ENCODE measurements around the gene SLC8A1.
A peak's percentile ranks its signal among the peaks of the same experiment; 100 is the strongest.

The SLC8A1 gene

DNA sequence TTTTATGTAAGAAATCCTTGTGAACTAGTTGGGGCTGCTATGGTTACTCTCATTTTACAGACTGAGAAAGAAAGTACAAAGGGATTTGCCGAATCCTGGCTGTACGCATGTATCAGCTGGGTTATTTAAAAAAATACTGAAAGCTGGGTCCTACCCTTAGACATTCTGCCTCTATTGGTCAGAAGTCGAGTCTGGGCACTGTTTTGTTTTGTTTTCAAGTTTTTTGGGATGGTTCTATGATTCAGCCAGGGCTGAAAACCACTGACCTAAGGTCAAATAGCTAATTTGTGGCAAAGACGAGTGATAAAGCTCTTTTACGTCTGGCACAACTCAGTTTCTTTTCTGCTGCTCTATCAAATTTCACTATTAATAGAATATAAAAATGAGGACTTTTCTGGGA is 5.9 kb upstream of the SLC8A1 start:
- FAIRE-seq: no peak

DNA sequence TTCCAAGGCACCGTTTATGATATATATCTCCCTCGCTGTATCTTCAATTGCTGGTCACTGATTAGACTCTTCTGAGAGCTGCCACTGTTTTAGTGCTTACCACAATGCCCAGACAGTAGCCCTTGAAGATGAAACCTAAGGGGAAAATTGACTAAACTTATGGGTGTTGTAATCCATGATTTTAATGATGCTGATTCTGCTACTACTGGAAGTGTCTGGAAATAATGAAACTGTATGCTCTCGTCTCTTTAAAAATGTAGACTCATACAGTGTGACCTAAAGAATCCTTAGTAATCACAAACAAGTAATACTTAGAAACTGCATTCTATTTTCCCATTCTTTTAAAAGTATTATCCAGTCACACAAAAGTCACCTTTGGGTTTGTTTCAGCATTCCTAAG is 5.5 kb upstream of the SLC8A1 start:
- peak; percentile 91 for FAIRE-seq

DNA sequence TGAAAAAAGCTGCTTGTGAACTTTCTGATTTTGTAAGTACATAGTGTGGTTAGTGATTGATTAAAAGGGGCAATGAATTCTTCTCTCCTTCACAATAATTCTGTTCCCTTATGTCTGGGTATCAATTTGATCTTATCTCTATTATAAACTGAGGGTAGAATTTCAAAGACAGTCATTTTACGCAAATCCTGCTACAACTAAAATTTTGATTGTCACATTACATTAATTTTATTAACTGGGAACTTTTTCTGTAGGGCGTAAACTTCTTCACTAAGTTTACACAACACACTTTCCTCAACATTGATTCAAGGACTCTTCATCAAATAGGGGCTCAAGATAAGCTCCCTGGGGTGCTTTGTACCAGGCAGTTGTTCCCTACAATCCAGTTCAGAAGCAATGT is 5.0 kb upstream of the SLC8A1 start:
- no peak for FAIRE-seq

DNA sequence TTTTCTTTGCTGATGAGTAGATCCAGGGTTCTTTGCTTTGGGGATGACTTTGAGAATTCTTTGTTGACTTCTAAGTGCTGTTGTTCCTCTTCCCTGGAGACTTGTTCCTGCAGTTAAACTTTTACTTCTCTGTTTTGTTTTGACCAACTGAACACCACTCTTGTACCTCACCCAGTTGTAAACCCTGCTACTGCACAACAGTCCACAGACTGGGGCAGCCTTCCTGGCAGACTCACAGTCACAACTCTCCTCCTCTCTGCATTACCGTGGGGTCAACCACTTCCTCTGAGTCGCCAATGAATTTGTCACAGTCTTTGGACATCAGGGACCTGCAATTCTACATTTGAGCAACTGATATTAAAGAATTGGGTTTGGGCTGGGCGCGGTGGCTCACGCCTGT is 3.8 kb upstream of the SLC8A1 start:
- FAIRE-seq: no peak

DNA sequence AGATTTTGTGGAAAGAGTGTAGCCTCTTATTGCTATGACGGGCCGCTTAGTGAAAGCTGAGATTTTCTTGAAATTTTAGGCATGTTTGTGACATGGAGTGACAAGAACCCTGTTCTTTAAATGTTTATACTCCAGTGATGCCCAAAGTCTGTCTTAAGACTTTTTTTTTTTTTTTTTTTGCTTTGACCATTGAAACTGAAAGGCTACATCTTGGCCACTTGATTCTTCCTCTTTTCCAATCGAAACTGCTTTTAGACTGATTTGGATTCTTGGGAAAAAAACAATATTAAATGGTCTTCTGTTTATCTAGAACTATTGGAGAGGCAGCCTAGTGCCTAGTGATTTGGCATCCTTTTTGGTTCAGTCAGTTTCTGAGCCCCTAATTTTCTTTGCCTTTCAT is 2.4 kb upstream of the SLC8A1 start:
- no peak for FAIRE-seq

DNA sequence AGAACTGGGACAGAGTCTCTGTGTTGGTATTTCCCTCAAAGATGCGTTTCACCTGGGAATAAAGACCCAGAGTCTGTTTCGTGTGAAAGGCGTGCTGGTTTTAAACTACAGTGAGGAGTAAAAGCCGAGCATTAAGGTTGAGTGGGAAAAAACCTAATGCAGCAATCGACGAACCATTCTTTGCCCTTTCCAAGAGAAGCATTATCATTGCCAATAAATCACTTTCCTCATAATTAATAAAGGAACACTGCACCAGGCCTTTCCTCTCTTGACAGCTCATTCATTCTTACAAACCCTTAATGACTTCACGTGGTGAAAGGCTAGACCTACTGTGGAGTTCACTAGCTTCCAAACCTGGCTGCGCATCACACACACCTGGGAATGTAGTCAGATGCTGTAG is 896 bp upstream of the SLC8A1 start:
- FAIRE-seq: peak; percentile 93

DNA sequence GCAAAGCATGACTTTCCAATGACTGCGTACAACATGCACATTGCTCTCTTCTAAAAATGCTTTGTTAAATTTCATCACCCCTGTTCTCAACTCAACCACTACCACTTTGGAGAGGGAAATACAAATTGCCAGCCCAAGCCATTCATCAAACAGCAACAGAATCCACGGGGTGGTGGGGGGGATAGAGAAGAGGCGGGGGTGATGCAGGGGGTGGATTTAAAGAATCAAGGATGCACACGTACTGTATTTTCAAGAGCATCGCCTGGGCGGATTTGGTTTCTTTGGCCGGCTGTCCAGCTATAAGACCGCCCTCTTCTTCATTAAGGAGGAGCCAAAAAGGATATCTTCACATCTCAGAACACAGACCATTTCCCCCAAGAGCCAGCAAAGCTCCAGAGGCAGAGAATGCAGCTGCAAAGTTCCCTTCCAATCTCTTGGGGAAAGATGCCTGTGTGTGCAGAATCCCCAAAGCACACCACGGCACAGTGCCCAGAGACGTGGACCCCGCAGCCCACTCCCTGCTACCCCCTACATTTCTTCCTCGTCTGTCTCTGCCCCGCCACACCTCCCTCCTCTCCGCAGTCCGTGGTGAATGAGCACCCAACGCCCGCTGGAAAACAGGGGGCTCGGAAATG is 977 bp downstream of the SLC8A1 start:
- FAIRE-seq: peak; percentile 97

DNA sequence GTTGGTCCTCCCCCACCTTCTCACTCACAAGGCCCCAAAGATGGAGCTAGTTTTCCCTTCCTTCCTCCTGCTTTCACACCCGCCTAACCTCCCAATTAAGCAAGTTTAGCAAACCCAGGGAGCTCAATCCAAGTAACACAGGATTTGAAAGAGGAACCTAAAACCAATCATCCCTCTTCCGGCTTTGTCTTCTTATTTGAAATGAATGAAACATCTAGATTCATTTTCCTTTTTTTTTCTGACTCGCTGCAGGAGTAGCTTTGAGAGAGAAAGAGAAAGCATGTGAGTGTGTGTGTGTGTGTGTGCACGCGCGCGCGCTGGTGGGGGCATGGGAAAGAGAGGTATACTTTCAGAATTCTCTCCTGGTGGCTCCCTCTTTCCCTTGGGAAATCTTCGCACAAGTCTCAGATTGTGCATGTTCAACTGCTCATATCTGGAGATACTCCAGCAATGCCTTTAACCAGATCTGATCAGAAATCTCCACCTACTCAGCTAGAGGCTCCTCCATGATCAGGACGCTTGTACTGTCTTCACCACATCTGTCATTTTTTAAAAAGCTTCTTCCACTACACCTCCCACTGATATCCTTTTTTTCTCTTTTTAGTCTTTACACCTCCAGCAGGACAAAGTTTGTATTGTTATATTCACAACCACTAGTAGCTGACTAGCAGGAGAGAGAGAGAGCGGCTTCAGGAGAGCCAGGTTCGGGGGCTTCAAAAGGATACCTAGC is 1.7 kb downstream of the SLC8A1 start:
- FAIRE-seq: no peak

DNA sequence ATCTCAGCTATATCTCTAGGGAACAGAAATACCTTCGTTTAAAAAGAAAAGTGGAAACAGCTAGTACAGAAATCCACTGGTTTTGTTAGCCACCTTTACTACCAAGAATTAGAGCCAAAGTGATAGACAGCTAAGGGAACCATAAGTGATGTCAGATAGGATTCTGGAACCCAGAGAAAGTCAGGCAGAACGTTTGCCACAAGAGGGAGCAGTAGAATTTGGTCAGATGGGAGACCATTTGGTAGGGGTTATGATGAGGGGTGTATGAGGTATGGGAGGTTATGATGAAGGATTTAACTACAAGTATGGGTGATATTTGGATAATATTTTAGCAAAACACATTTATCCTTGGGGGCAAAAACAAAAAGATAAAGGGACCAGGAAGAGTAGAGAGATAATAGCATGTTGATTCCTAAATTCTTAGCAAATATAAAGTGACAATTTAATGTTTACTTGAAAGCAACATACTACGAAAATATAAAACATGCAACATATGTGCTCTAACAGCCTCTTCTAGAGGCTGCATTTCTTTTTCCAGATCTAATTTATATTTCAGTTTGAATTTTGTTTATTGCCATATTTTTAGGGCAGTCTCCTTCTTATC is 3.3 kb downstream of the SLC8A1 start:
- FAIRE-seq: peak; percentile 92

DNA sequence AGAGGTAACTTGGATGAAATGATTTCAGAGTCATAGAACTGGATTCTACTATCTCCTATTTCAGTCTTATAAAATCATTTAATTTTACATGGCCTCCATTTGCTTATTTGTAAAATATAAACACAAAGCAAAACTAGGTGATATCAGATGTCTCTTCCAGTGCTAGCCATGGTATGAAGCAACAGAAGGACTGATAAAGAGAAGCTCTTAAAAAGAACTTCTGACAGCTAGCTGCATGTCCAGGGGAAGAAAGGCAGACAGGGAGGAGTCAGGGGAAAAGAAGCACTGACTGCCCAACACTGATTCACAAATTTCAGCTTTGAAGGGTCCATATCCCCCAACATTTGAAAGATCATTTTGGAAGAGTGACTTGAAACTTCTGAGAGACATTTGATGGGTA is 6.4 kb downstream of the SLC8A1 start:
- no peak for FAIRE-seq

DNA sequence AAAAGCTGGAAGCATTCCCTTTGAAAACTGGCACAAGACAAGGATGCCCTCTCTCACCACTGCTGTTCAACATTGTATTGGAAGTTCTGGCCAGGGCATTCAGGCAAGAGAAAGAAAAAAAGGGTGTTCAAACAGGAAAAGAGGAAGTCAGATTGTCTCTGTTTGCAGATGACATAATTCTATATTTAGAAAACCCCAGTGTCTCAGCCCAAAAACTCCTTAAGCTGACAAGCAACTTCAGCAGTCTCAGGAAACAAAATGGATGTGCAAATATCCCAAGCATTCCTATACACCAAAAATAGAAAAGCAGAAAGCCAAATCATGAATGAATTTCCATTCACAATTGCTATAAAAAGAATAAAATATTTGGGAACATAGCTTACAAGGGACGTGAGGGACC is 11.1 kb downstream of the SLC8A1 start:
- no peak for FAIRE-seq

DNA sequence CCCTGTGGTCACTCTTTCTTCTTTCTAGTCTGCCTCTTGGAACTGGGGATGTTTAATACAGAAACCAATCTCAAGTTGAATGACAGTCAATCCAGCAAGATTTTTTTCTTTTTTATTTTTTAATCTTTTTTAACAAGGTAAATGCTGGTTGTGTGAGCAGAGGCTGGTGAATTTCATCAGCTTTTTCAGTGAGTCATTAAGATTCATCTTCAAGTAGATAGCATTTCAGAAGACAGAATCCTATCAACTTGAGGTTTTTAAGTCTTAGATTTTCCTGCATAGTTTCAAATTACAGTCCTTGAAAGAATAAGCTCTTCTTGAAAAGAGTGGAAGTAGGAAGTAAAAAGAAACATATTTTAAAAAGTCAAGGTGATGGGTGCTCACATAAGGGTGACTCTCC is 12.4 kb downstream of the SLC8A1 start:
- no peak for FAIRE-seq

DNA sequence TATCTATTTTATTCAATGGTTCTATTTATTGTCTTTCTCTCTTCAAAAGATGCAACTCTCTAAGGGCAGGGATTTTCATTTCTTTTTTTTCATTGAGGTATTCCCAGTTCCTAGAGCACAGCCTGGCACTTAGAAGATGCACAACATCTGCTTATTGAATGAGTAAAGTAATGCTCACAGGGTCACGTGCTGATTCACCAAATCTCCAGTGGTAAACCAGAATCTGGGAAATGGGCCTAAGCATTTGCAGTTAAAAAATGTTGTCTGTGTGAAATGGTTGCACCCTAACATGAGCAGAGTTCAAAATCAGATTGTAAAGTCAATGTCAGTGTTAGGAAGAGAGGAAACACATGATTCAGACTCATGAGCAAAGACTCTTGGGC is 15.8 kb downstream of the SLC8A1 start:
- no peak for FAIRE-seq

DNA sequence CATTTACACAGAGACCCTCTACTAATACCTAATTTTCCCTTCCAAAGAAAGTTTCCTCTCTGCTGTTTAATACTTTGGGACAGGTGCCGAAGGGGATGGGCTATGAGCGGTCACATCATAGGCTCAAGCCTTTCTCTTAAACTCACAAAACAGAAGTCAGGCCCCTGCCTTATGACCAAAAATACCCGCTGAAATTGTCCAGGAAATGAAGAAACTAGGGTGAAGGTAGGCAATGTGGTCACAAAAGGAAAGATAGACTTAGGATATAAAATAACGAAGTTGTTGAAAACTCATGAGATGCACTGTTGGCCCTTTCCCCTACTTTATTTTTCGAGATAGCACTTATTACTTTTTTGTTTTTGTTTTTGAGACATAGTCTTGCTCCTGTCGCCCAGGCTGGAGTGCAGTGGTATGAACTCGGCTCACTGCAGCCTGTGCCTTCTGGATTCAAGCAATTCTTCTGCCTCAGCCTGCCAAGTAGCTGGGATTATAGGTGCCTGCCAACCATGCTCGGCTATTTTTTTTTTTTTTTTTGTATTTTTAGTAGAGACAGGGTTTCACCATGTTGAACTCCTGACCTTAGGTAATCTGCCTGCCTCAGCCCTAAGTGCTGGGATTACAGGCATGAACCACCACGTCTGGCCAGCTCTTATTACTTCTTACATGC is 16.3 kb downstream of the SLC8A1 start:
- FAIRE-seq: no peak

DNA sequence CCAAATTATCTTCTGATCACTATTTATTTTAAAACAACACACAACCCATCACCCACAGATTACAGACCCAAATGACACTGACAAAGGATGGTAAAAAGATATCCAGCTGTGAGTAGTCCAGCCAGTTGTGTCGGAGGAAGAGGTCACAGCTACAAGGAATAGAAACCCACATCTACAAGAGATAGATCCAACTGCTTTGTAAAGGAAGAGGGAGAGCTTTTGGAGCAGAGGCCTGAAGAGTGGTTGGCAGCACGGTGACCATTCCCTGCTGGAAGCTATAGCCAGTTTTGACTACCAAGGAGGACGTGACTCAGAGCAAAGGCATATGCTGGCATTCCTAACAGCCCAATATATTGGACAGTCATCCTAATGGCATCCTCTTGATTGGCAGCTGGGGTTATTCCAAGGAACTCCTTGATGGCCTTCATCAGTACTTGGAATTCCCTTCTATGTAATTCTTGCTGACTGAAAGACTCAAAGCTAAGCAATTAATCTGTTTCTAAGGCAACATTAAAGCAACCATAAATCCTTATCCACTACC is 17.1 kb downstream of the SLC8A1 start:
- FAIRE-seq: peak; percentile 100

DNA sequence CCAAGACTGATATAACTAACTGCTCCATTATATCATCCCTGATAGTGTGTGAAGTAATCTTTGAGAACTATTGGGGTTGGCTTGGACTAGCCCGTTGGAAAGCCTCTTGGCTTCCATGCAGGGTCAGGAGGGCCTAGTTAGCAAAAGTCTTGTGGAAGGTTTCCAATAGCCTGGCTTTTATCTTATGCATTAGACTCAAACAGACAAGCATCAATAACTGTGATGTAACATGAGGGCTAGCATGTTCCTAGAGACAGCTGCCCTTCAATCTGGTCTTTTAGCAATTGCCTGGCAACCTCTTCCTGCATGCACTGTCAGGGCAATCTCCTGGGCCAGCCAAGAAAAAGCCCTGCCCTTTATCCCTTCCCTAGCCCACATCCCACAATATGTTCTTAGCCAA is 18.2 kb downstream of the SLC8A1 start:
- no peak for FAIRE-seq

DNA sequence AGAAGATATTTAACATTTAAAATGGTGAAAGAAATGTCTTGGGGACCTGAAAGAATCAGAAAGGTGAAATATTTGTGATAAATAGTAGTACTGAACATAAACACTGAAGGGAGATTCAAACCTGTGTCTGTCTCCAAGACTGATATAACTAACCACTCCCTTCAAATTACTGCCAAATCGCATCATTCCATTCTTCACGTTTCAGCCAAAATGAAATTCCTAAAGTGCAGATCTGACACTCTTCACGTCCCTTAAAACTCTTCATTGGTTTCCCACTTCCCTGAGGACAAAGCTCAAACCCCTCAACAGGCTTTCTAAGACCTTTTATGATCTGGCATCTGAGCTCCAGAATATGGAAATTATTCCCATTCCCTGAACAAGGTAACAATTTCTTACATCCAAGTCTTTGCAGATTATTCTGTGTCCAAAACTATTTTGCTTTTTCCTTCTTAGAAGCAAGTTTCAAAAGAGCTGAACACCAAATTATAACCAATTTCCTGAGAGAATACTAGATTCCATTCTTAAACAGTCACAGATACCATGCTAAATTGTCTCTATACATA is 18.9 kb downstream of the SLC8A1 start:
- FAIRE-seq: no peak

DNA sequence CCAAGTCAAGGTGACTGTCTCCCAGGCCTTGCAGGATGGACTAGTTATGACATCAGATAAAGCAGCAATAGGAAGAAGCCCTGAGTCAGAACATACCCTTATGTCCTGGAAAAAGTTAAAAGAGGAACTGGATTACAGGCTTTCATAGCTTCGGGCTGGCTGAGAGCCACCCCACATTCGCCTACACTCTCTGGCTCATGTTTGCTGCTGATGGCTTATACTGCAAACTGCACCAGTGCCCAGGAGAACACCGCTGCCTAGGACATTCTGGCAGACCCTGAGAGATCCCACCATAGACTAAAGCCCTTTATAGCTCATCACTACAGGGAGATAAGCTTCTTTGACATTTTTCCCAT is 20.3 kb downstream of the SLC8A1 start:
- no peak for FAIRE-seq

DNA sequence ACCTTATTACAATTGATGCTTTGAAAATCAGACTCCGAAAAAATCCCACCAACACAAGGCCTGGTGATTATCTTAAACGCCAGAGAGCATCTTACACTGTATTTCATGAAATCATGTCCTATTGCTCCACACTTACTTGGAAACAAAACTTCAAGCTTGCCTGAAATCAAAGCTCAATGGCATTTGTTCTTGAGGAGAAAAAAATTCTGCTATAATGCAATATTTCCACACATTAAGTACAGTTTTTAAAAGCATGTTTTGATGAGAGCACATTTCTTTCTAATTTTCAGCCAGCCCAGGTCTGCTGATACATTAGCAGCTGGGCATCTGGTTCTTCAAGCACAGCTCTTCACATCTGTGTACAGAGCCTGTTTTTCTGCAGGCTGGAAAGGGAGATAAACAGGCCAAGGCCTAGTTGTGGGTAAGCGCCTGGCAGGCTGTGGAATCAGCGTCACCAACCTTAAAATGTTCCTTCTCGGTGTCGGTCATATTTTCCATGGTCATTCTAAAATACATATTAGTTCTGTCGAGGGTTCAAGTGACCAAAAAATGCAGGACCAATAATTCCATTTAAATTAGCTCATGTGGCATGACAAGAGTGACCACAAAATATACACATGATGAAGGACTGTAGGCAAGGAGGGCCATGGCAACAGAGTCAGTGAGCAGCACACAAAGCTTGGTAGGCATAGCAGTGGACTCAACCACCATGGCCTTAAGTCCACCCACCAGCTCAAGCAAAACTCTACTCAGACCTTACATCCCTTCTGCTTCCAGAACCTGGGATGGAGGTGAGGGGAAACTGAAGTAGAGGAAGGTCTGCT is 20.9 kb downstream of the SLC8A1 start:
- no peak for FAIRE-seq

DNA sequence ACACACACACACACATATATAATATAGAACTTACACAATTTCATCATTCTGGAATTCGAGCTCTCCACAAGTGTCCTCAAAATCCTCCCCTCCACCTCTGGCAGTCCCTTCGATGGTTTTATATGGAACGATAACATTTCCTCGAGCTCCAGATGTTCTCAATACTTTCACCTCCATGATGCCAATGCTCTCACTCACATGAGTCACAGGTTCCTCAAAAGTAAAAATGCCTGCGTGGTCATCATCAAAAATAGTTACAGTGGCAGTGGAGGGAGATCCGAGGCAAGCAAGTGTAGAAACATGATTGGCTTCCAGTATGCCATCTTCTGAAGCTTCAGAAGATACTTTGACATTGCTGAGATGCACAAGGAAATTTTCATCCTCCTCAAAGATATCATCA is 23.5 kb downstream of the SLC8A1 start:
- FAIRE-seq: no peak

DNA sequence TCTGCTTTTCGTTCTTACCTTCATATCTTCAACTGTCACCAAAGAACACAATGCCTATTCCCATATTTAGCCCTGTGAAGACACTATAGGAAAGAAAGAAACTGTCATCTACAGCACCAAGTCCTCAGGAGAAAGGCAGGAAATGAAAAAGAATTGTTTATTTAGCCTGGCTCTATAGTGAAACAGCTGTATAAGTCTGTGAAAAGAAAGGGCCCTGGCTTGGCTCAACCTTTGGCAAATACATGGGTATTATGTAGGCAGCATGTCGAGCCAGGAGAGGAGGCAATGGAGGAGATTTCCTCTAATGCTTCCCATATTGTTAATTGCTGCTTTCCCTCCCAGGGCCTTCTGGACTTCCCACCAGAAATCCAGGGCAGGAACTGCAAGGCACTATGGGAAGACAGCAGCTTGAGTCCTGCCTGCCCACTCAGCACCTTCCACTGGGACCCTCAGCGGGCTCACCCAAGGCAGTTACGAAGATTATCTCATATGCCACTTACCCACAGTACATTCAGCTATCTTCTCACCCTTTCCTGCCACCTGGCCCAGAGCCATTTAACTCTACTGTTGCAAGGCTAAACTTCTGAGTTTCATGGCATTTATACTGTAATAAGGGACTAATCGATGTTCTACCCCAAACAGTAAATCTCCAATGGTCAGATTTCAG is 30.1 kb downstream of the SLC8A1 start:
- FAIRE-seq: no peak

DNA sequence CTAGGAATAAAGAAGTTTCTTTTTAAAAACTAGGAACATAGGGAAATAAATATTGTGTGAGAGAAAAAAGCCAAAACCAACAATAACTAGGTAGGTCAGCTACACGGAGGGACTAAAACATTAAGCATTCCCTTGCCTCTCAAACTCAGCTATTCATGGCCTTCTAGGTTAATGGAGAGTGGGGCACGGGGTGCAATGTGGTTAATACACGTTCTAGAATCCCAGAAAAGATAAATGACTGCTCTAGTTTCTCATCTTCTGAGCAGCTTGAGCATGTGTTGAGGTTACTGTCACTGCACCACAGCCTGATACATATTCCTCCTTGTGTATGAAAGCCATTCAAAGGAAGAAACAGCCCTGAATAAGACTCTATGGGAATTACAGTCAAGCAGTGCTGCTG is 31.4 kb downstream of the SLC8A1 start:
- FAIRE-seq: no peak
